Fibroblast of lung (primary cell): ENCODE data around the gene SPRED2.

Source experiments
- EZH2 ChIP-seq: IDR thresholded peaks from 2 replicates; pipeline ENCODE4 v1.5.1; 2012; ENCODE audit warnings: low read length, control low read depth, mild to moderate bottlenecking; ENCODE audit errors: missing control alignments
- TF ChIP-seq, protein P1 (sequence below), 2 donors: IDR thresholded peaks in 1 of 2; conservative IDR thresholded peaks in 1 of 2; 1 replicate in 1 of 2; 2 replicates in 1 of 2; pipeline ENCODE4 v1.5.1; 2011 to 2012; ENCODE audit warnings: low read length in 2 of 2, control low read depth in 1 of 2, inconsistent platforms in 1 of 2, low read depth in 1 of 2, mild to moderate bottlenecking in 1 of 2

DNA sequence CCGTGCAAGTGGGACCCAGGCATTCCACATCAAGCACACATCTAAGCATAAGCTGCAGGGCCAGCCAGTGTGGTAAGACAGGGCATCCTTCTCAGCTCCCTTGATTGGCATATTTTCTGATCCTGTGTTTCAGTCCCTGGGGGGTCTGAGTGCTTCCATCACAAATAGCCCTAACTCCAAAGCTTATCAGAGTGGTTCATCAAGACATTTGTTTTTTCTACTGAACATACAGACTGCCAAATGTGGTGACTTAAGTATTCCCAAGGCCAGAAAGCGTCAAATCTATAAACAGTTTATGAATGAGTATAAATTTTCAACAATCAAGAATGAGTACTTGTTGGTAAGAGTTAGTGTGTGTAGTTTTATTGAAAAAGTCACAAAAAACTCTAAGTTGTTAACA is 18.8 kb downstream of the SPRED2 start:
- TF ChIP-seq, protein P1, sequence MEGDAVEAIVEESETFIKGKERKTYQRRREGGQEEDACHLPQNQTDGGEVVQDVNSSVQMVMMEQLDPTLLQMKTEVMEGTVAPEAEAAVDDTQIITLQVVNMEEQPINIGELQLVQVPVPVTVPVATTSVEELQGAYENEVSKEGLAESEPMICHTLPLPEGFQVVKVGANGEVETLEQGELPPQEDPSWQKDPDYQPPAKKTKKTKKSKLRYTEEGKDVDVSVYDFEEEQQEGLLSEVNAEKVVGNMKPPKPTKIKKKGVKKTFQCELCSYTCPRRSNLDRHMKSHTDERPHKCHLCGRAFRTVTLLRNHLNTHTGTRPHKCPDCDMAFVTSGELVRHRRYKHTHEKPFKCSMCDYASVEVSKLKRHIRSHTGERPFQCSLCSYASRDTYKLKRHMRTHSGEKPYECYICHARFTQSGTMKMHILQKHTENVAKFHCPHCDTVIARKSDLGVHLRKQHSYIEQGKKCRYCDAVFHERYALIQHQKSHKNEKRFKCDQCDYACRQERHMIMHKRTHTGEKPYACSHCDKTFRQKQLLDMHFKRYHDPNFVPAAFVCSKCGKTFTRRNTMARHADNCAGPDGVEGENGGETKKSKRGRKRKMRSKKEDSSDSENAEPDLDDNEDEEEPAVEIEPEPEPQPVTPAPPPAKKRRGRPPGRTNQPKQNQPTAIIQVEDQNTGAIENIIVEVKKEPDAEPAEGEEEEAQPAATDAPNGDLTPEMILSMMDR (conservative IDR thresholded peaks at IDR 0.05 in 1 of 2, IDR thresholded peaks at IDR 0.05 in 1 of 2; ENCODE audit: low read depth in 1 of 2, low read length in 2 of 2) = no peak
- no peak for TF ChIP-seq EZH2
